SK-N-MC (cell line): ENCODE results near the gene OTUB2.

Experiments
- DNase-seq: peaks from one replicate; pipeline ENCODE4 v3.0.0-alpha.2; 2011; ENCODE audit warnings: low read depth, low spot score
- H3K27ac ChIP-seq: fragments of 200-600 bp; sonication (generic); 2 replicates; pipeline ENCODE4 v1.5.1; 2016; ENCODE audit warnings: mixed run types
- H3K36me3 ChIP-seq: fragments of 200-600 bp; sonication (generic); 2 replicates; pipeline ENCODE4 v1.6.1; 2017; ENCODE audit warnings: antibody characterized with exemption, low read length, mixed read lengths; ENCODE audit not compliant: insufficient read depth
- H3K4me3 ChIP-seq: fragments of 200-600 bp; sonication (generic); 2 replicates; pipeline ENCODE4 v1.5.1; 2016
- H3K9ac ChIP-seq: fragments of 200-600 bp; sonication (generic); 2 replicates; pipeline ENCODE4 v1.8.0; 2017; ENCODE audit warnings: mixed run types, mixed read lengths; ENCODE audit not compliant: insufficient read length
- H3K9me3 ChIP-seq: fragments of 200-600 bp; sonication (generic); 2 replicates; pipeline ENCODE4 v1.6.1; 2017; ENCODE audit warnings: low read depth, mild to moderate bottlenecking, antibody characterized with exemption, low read length, moderate library complexity, mixed read lengths
- EZH2 ChIP-seq: fragments of 200-600 bp; sonication (generic); IDR thresholded peaks from one replicate; pipeline ENCODE4 v1.6.1; 2017; ENCODE audit warnings: antibody characterized with exemption
- FOXP2 ChIP-seq: optimal IDR thresholded peaks from 2 replicates; pipeline ENCODE3; 2011; ENCODE audit warnings: mild to moderate bottlenecking, moderate library complexity; ENCODE audit not compliant: insufficient read depth; ENCODE audit errors: extremely low read length, control extremely low read depth
- POLR2AphosphoS5 ChIP-seq: IDR thresholded peaks from 2 replicates; pipeline ENCODE4 v1.6.1; 2012; ENCODE audit warnings: mild to moderate bottlenecking, low read depth, low read length, borderline replicate concordance

The OTUB2 gene

GRCh38 chr14:93982230-93983007 is 43.7 kb upstream of the OTUB2 start:
- Histone ChIP-seq H3K9me3 (no peaks in the 10 kb centered on the region), H3K4me3 (no peak overlapping the region), H3K9ac (no peak overlapping the region), H3K27ac (no peak overlapping the region), H3K36me3 (no peaks in the 10 kb centered on the region)
- no peak for DNase-seq
- TF ChIP-seq FOXP2 (no peak), POLR2AphosphoS5 (no peak), EZH2 (no peak)

GRCh38 chr14:93984070-93984469 is 42.1 kb upstream of the OTUB2 start:
- TF ChIP-seq FOXP2, result no peak
- TF ChIP-seq EZH2, result no peak
- TF ChIP-seq POLR2AphosphoS5, result no peak
- Histone ChIP-seq H3K9me3 (no peaks in the 10 kb centered on the region), H3K36me3 (no peaks in the 10 kb centered on the region), H3K9ac (no peak overlapping the region), H3K27ac (no peak overlapping the region), H3K4me3 (no peak overlapping the region)
- DNase-seq, result no peak

- H3K9ac ChIP-seq, result no peak overlapping the region
- H3K27ac ChIP-seq, result no peak overlapping the region
- H3K9me3 ChIP-seq, result no peaks in the 10 kb centered on the region
- H3K36me3 ChIP-seq, result no peaks in the 10 kb centered on the region
- no peak for DNase-seq
- TF ChIP-seq FOXP2 (no peak), POLR2AphosphoS5 (no peak), EZH2 (no peak)
- H3K4me3 ChIP-seq, result no peak overlapping the region
Observed at GRCh38 chr14:93984987-93985410, 41.1 kb upstream of the OTUB2 start.

- Histone ChIP-seq H3K9ac (no peak overlapping the region), H3K36me3 (no peaks in the 10 kb centered on the region), H3K4me3 (no peak overlapping the region), H3K9me3 (no peaks in the 10 kb centered on the region), H3K27ac (no peak overlapping the region)
- DNase-seq, result no peak
- TF ChIP-seq POLR2AphosphoS5, result no peak
- TF ChIP-seq EZH2, result no peak
- TF ChIP-seq FOXP2, result no peak
Observed at GRCh38 chr14:93986955-93987354, 39.2 kb upstream of the OTUB2 start.

GRCh38 chr14:93987376-93987775 is 38.8 kb upstream of the OTUB2 start:
- H3K9ac ChIP-seq, result no peak overlapping the region
- no peaks in the 10 kb centered on the region for H3K36me3 ChIP-seq
- TF ChIP-seq FOXP2 (no peak), EZH2 (no peak), POLR2AphosphoS5 (no peak)
- no peak for DNase-seq
- no peak overlapping the region for H3K27ac ChIP-seq
- no peak overlapping the region for H3K4me3 ChIP-seq
- H3K9me3 ChIP-seq, result no peaks in the 10 kb centered on the region

GRCh38 chr14:93987815-93988476 is 38.2 kb upstream of the OTUB2 start:
- Histone ChIP-seq H3K4me3 (no peak overlapping the region), H3K36me3 (no peaks in the 10 kb centered on the region), H3K9me3 (no peaks in the 10 kb centered on the region), H3K9ac (no peak overlapping the region), H3K27ac (no peak overlapping the region)
- TF ChIP-seq POLR2AphosphoS5, result no peak
- TF ChIP-seq FOXP2, result no peak
- DNase-seq, result no peak

- no peak overlapping the region for H3K9ac ChIP-seq
- H3K36me3 ChIP-seq, result no peaks in the 10 kb centered on the region
- no peak overlapping the region for H3K4me3 ChIP-seq
- no peak for DNase-seq
- TF ChIP-seq POLR2AphosphoS5, result no peak
- no peak for TF ChIP-seq FOXP2
- no peak for TF ChIP-seq EZH2
- H3K27ac ChIP-seq, result no peak overlapping the region
- no peaks in the 10 kb centered on the region for H3K9me3 ChIP-seq
Observed at GRCh38 chr14:93989939-93990338, 36.2 kb upstream of the OTUB2 start.

GRCh38 chr14:93991212-93991611 is 34.9 kb upstream of the OTUB2 start:
- TF ChIP-seq EZH2 (no peak), POLR2AphosphoS5 (no peak), FOXP2 (no peak)
- no peak for DNase-seq
- Histone ChIP-seq H3K9ac (no peak overlapping the region), H3K27ac (no peak overlapping the region), H3K36me3 (no peaks in the 10 kb centered on the region), H3K4me3 (no peak overlapping the region), H3K9me3 (no peaks in the 10 kb centered on the region)
